KMS-11 (cell line): ENCODE results near the gene SERF2.

Experiments used
- H2AFZ ChIP-seq: fragments of 200-600 bp; sonication (generic); 2 replicates; pipeline ENCODE4 v1.6.1; 2016; ENCODE audit warnings: antibody characterized with exemption, mixed run types, low read depth
- H3K27ac ChIP-seq: fragments of 200-600 bp; sonication (generic); 2 replicates; pipeline ENCODE4 v1.6.1; 2016; ENCODE audit warnings: mild to moderate bottlenecking, mixed run types
- H3K27me3 ChIP-seq: fragments of 200-600 bp; sonication (generic); 2 replicates; pipeline ENCODE4 v1.6.1; 2017; ENCODE audit warnings: mild to moderate bottlenecking, low read depth, mixed run types, moderate library complexity; ENCODE audit not compliant: insufficient read depth
- H3K36me3 ChIP-seq: fragments of 200-600 bp; sonication (generic); 2 replicates; pipeline ENCODE4 v1.6.1; 2017; ENCODE audit warnings: mild to moderate bottlenecking, mixed run types; ENCODE audit not compliant: insufficient read depth
- H3K4me1 ChIP-seq: fragments of 200-600 bp; sonication (generic); 2 replicates; pipeline ENCODE4 v1.6.1; 2016; ENCODE audit warnings: mild to moderate bottlenecking, low read depth, mixed run types; ENCODE audit not compliant: poor library complexity, severe bottlenecking
- H3K4me2 ChIP-seq: fragments of 200-600 bp; sonication (generic); 2 replicates; pipeline ENCODE4 v1.7.0; 2016; ENCODE audit warnings: mild to moderate bottlenecking, mixed run types
- H3K4me3 ChIP-seq: fragments of 200-600 bp; sonication (generic); IDR thresholded peaks from 2 replicates; pipeline ENCODE4 v1.6.1; 2017; ENCODE audit warnings: low read depth, low read length, mixed read lengths; ENCODE audit not compliant: insufficient read depth
- H3K79me2 ChIP-seq: fragments of 200-600 bp; sonication (generic); 2 replicates; pipeline ENCODE4 v1.6.1; 2016; ENCODE audit warnings: low read depth, mixed run types; ENCODE audit not compliant: insufficient read depth
- H3K9ac ChIP-seq: fragments of 200-600 bp; sonication (generic); 2 replicates; pipeline ENCODE4 v1.6.1; 2016; ENCODE audit warnings: mild to moderate bottlenecking, mixed run types
- H4K20me1 ChIP-seq: fragments of 200-600 bp; sonication (generic); 2 replicates; pipeline ENCODE4 v1.6.1; 2016; ENCODE audit warnings: mild to moderate bottlenecking, mixed run types; ENCODE audit not compliant: insufficient read depth
- TF ChIP-seq, protein P1 (sequence below): fragments of 200-600 bp; sonication (generic); conservative IDR thresholded peaks from 2 replicates; pipeline ENCODE4 v1.6.1; 2017; ENCODE audit warnings: low read depth, mild to moderate bottlenecking, antibody characterized with exemption, low read length, moderate library complexity, mixed read lengths

Gene SERF2

DNA sequence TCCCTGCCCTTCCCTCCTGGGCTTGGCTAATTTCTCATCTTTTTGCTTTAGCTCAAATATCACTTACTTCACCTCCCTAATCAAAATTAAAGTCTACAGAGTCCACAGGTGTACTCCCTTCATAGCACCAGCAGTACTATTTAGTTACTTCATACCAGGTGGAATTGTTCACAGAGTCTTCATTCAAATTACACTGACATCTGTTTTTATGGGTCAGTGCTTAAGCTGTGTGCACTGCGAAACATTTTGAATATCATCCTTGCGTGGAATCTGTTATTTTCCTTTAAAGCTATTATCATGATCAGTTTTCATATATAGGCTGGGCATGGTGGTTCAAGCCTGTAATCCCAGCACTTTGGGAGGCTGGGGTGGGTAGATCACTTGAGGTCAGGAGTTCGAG is 2.7 kb upstream of the SERF2 start:
- peaks cover 20% of the 10 kb centered on the region for H3K4me1 ChIP-seq

DNA sequence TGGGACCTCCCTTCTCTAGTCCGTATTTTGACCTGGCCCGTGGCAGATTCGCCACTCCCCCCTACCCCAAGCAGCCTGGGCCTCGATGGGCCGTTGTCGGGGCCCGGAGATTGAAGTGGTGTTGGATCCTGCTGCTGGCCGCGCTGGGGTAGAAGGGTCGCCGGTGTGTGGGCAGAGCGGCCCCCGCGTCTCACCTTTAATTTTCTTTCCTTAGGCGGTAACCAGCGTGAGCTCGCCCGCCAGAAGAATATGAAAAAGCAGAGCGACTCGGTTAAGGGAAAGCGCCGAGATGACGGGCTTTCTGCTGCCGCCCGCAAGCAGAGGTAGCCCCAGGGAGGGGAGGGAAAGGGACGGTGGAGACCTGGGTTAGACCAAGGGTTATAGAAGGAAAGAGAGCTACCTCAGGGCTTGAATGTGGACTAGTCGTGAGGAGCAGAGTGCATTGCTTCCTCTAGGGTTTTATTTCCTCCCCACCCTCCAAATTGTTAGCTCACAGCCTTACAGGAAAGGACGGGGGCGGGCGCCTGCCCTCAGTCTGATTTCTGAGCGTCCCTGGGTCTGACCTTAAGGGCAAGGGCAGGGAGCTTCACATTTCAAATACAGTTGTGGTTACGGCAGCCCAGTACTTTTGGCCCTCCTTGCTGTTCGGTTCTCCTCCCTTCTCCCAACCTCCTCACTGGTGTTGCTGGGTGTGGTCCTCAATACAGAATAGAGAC is 799 bp downstream of the SERF2 start:
- Histone ChIP-seq H3K27ac (peak overlapping the region; percentile 63), H3K79me2 (peaks cover 25% of the 10 kb centered on the region), H3K9ac (peak overlapping the region; percentile 93), H3K27me3 (no peaks in the 10 kb centered on the region), H3K36me3 (no peaks in the 10 kb centered on the region), H3K4me3 (no peak overlapping the region), H3K4me2 (peak overlapping the region; percentile 89), H4K20me1 (no peaks in the 10 kb centered on the region), H3K4me1 (peaks cover 20% of the 10 kb centered on the region), H2AFZ (peak overlapping the region; percentile 39; the same call in 1 of the 2 replicates)
- TF ChIP-seq, protein P1, sequence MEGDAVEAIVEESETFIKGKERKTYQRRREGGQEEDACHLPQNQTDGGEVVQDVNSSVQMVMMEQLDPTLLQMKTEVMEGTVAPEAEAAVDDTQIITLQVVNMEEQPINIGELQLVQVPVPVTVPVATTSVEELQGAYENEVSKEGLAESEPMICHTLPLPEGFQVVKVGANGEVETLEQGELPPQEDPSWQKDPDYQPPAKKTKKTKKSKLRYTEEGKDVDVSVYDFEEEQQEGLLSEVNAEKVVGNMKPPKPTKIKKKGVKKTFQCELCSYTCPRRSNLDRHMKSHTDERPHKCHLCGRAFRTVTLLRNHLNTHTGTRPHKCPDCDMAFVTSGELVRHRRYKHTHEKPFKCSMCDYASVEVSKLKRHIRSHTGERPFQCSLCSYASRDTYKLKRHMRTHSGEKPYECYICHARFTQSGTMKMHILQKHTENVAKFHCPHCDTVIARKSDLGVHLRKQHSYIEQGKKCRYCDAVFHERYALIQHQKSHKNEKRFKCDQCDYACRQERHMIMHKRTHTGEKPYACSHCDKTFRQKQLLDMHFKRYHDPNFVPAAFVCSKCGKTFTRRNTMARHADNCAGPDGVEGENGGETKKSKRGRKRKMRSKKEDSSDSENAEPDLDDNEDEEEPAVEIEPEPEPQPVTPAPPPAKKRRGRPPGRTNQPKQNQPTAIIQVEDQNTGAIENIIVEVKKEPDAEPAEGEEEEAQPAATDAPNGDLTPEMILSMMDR: no peak

More for the DNA sequence above, 2.7 kb upstream of the SERF2 start:
- TF ChIP-seq, protein P1: no peak
- Histone ChIP-seq H3K79me2 (peaks cover 22% of the 10 kb centered on the region), H2AFZ (peak overlapping the region; percentile 74), H3K9ac (no peak overlapping the region; the same call in 1 of the 2 replicates), H4K20me1 (no peaks in the 10 kb centered on the region), H3K36me3 (no peaks in the 10 kb centered on the region), H3K27me3 (no peaks in the 10 kb centered on the region; the same call in 1 of the 2 replicates), H3K27ac (no peak overlapping the region), H3K4me3 (no peak overlapping the region), H3K4me2 (peak overlapping the region; percentile 51)

DNA sequence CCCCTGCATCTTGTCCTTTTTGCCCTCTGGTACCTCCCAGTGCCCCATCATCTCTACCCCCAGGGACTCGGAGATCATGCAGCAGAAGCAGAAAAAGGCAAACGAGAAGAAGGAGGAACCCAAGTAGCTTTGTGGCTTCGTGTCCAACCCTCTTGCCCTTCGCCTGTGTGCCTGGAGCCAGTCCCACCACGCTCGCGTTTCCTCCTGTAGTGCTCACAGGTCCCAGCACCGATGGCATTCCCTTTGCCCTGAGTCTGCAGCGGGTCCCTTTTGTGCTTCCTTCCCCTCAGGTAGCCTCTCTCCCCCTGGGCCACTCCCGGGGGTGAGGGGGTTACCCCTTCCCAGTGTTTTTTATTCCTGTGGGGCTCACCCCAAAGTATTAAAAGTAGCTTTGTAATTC is 1.5 kb downstream of the SERF2 start:
- Histone ChIP-seq H3K27me3 (no peaks in the 10 kb centered on the region), H3K4me2 (peak overlapping the region; percentile 89), H4K20me1 (no peaks in the 10 kb centered on the region), H3K4me1 (peaks cover 20% of the 10 kb centered on the region), H3K36me3 (no peaks in the 10 kb centered on the region), H3K9ac (no peak overlapping the region), H3K27ac (no peak overlapping the region), H3K79me2 (peaks cover 25% of the 10 kb centered on the region), H3K4me3 (no peak overlapping the region), H2AFZ (no peak overlapping the region)
- TF ChIP-seq, protein P1: no peak

DNA sequence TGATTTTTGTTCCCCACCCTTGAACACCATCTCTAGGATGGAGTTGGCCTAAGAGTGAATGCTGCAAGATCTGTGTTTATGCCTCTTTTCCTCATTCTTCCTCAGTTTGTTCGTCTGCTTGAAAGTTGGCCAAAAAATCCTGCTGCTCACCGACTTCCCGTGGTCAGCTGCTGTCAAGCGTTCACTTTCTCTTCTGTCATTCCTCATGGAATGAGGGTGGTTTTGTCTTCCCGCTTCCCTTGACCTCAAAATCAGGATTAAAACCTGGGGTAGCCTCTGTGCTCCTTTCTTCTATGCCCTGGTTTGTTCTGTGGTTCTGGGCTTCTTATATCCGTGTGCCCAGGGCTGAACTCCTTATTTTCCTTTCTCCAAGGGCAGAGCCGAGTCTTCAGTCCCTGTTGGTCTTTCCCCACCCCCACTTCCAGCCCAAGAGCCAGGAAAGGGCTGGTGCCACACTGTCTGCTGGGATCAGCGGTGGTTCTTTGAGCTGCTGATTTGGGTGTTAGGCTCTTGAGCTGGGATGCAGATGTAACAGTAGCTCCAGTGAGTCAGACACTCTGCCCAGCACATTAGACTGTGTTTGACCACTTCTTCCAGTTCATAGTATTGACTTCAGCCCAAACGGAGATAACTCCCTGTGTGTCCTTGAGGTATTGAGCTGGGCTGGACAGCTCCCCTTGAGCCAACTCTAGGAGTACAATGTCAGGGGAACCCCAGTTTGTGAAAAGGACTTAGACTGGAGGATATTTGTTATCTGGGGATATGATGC is 2.3 kb downstream of the SERF2 start:
- H3K36me3 ChIP-seq: no peaks in the 10 kb centered on the region
- TF ChIP-seq, protein P1: no peak
- peaks cover 25% of the 10 kb centered on the region for H3K79me2 ChIP-seq
- H2AFZ ChIP-seq: no peak overlapping the region
- H3K9ac ChIP-seq: no peak overlapping the region
- no peak overlapping the region for H3K4me2 ChIP-seq
- no peaks in the 10 kb centered on the region for H3K27me3 ChIP-seq
- H3K27ac ChIP-seq: no peak overlapping the region
- H4K20me1 ChIP-seq: no peaks in the 10 kb centered on the region
- H3K4me1 ChIP-seq: peaks cover 16% of the 10 kb centered on the region
- H3K4me3 ChIP-seq: no peak overlapping the region
